Astrocyte of the cerebellum (primary cell): ENCODE data around the gene SIPA1L3.
A peak's percentile ranks its signal among the peaks of the same experiment; 100 is the strongest.

Experiments used
- DNase-seq: peaks from one replicate; pipeline ENCODE4 v3.0.0-alpha.2; 2011; ENCODE audit warnings: low read depth
- H3K4me3 ChIP-seq: 2 replicates; pipeline ENCODE4 v1.5.1; 2011; ENCODE audit warnings: mild to moderate bottlenecking, low read depth, low read length, moderate library complexity
- in situ Hi-C: cut with HindIII; loops from 2 replicates; pipeline ENCODE4 v1.10.0; 2017; ENCODE audit warnings: low sequenced_read_pairs
- TF ChIP-seq, protein P1 (sequence below): IDR thresholded peaks from 2 replicates; pipeline ENCODE4 v1.5.1; 2012; ENCODE audit warnings: low read length, low read depth, moderate library complexity, mild to moderate bottlenecking; ENCODE audit errors: missing control alignments

SIPA1L3 gene

DNA sequence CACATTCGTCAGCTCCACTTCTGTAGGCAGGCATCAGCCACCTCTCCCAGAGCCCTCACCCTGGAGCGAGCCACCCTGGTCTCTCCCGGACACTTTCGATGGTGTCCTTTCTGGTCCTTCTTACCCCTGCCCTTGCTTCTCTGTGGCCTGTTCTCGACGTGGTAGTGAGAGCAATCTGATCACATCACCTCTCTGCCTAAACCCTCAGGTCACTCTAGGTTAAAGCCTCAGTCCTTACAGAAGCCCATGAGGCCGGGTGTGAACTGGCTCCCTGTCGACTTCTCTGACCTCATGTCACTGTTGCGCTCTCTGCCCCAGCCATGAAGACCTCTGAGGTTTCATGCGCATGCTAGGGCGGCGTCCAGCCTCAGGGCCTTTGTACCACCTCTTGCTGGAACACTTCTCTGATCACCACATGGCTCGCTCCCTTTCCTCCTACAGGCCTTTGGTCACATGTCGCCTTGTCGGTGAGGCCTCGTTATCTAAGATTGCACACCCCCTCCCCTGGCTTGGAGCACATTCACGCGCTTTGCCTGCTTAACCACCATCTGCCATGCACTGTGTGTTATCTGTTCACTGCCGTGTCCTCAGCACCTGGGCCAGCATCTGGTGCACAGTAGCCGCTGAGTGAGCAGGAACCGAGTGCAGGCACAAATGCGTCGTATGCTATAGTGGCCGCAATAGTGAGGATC is 215.5 kb downstream of the SIPA1L3 start:
- DNase-seq: no peak
- in situ Hi-C loops: loop anchor here (10.0 kb wide), 1 partner anchor 78 kb away; no protein-coding TSS in a partner anchor
- TF ChIP-seq, protein P1, sequence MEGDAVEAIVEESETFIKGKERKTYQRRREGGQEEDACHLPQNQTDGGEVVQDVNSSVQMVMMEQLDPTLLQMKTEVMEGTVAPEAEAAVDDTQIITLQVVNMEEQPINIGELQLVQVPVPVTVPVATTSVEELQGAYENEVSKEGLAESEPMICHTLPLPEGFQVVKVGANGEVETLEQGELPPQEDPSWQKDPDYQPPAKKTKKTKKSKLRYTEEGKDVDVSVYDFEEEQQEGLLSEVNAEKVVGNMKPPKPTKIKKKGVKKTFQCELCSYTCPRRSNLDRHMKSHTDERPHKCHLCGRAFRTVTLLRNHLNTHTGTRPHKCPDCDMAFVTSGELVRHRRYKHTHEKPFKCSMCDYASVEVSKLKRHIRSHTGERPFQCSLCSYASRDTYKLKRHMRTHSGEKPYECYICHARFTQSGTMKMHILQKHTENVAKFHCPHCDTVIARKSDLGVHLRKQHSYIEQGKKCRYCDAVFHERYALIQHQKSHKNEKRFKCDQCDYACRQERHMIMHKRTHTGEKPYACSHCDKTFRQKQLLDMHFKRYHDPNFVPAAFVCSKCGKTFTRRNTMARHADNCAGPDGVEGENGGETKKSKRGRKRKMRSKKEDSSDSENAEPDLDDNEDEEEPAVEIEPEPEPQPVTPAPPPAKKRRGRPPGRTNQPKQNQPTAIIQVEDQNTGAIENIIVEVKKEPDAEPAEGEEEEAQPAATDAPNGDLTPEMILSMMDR: no peak
- H3K4me3 ChIP-seq: no peak overlapping the region

DNA sequence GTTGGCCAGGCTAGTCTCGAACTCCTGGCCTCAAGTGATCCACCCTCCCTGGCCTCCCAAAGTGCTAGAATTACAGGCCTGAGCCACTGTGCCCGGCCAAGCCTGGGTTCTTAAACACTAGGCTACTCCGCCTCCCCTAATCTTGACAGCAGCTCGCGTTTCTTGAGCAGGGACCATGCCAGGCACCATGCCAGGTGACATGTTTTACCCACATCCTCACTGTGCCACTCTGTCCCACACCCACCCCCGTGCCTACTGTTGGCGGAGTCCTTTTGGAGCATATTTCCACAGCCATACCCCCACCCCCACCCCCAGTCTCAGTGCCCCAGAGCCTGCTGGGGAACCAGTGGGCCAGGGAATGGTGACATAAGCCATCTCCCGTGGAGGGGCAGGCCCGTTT is 218.2 kb downstream of the SIPA1L3 start:
- TF ChIP-seq, protein P1: no peak
- DNase-seq: no peak
- H3K4me3 ChIP-seq: no peak overlapping the region
- in situ Hi-C loops: loop anchor here (10.0 kb wide), 1 partner anchor 80 kb away; no protein-coding TSS in a partner anchor

DNA sequence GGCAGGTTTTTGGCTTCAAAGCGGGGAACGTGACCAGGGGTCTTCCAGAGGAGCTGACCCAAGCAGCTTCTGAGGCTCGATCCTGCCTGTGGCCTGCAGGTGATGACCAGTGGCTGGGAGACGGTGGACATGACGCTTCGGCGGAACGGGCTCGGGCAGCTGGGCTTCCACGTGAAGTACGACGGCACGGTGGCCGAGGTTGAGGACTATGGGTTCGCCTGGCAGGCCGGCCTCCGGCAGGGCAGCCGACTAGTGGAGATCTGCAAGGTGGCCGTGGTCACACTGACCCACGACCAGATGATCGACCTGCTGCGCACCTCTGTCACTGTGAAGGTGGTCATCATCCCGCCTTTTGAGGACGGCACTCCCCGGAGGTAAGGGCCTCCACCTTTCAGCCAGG is 223.4 kb downstream of the SIPA1L3 start:
- TF ChIP-seq, protein P1: no peak
- H3K4me3 ChIP-seq: no peak overlapping the region
- no peak for DNase-seq
- in situ Hi-C loops: no loop called here

GRCh38 chr19:38132781-38133180 is 225.8 kb downstream of the SIPA1L3 start:
- no peak for DNase-seq
- in situ Hi-C loops: no loop called here
- H3K4me3 ChIP-seq: no peak overlapping the region
- TF ChIP-seq, protein P1: no peak

- TF ChIP-seq, protein P1: no peak
- no peak overlapping the region for H3K4me3 ChIP-seq
- in situ Hi-C loops: no loop called here
- DNase-seq: no peak
These were observed 226.3 kb downstream of the SIPA1L3 start for GRCh38 chr19:38133319-38133718.

DNA sequence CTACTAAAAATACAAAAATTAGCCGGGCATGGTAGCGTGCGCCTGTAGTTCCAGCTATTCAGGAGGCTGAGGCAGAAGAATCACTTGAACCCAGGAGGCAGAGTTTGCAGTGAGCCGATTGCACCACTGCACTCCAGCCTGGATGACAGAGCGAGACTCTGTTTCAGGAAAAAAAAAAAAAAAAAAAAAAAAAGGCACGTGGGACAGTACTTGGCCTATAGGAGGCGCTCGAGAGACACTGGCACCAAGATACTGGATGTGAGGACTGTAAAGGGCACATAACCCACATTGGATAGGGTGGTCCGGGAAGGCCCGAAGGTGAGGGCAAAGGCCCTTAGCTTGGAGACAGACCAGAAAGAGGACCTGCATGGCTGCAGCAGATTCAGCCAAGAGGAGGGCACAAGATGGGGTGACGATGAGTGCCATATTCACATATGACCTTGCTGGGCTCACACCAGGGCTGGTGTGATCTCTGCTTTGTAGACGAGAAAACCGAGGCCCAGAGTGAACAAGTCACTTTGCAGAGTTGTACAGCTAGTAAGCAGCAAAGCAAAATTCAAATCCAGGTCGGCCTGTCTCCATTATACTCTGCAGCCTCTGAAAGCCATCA is 227.6 kb downstream of the SIPA1L3 start:
- no peak for DNase-seq
- TF ChIP-seq, protein P1: peak; percentile 69
- in situ Hi-C loops: no loop called here
- no peak overlapping the region for H3K4me3 ChIP-seq
